Suprapubic skin (tissue), 4 donors: ENCODE data around the gene RNF175.

Experiments used
- EP300 ChIP-seq: sonication (generic); formaldehyde crosslinking; IDR thresholded peaks from one replicate; pipeline ENCODE4 v1.6.1; 2017; ENCODE audit warnings: antibody characterized with exemption
- POLR2A ChIP-seq, 2 donors: fragments of 450-650 bp; IDR thresholded peaks; one replicate each; pipeline ENCODE4 v1.6.1; 2017; ENCODE audit warnings: antibody characterized with exemption in 2 of 2, mild to moderate bottlenecking in 2 of 2, moderate library complexity in 2 of 2
- POLR2AphosphoS5 ChIP-seq, 3 donors: sonication (generic); formaldehyde crosslinking; IDR thresholded peaks; one replicate each; pipeline ENCODE4 v1.6.1; 2017; ENCODE audit warnings: antibody characterized with exemption in 3 of 3

- TF ChIP-seq POLR2AphosphoS5 (IDR thresholded peaks at IDR 0.05) (no peak), POLR2A (IDR thresholded peaks at IDR 0.05) (no peak), EP300 (no peak)
Measured at GRCh38 chr4:153798901-153799693, 39.3 kb upstream of the RNF175 start.
